Stimulated activated CD8-positive, alpha-beta memory T cell treated with anti-CD3 and anti-CD28 coated beads, Interleukin-15, amount 100 ng/mL, for 1 hour (primary cell): ENCODE measurements around the gene SERPINB7.

Source experiments
- DNase-seq: peaks from one replicate; pipeline ENCODE4 v3.0.0-alpha.2; 2020; ENCODE audit warnings: low read depth

SERPINB7 gene

GRCh38 chr18:63848159-63848558, 72.9 kb downstream of the SERPINB7 start:
- DNase-seq, result no peak

- DNase-seq, result no peak
Observed at GRCh38 chr18:63850020-63850419, 74.8 kb downstream of the SERPINB7 start.

GRCh38 chr18:63850636-63851035, 75.4 kb downstream of the SERPINB7 start:
- DNase-seq, result no peak
